GM19025 (cell line): Measurements from ENCODE around the gene MORC2.

Experiments used
- ATAC-seq: cut with Tn5 transposase; IDR thresholded peaks from one replicate; pipeline ENCODE4 v1.9.1; 2021; ENCODE audit warnings: mild to moderate bottlenecking, low read depth, moderate library complexity; ENCODE audit not compliant: unreplicated experiment

The MORC2 gene

GRCh38 chr22:30949934-30950660 is 18.5 kb downstream of the MORC2 start:
- ATAC-seq: no peak

- ATAC-seq: no peak
These were observed 19.6 kb downstream of the MORC2 start for GRCh38 chr22:30948930-30949342.

GRCh38 chr22:30947816-30948454 is 20.6 kb downstream of the MORC2 start:
- no peak for ATAC-seq

GRCh38 chr22:30947173-30947815 is 21.3 kb downstream of the MORC2 start:
- no peak for ATAC-seq

GRCh38 chr22:30946354-30946753 is 22.2 kb downstream of the MORC2 start:
- ATAC-seq: no peak

GRCh38 chr22:30945653-30946052 is 22.9 kb downstream of the MORC2 start:
- ATAC-seq: no peak

- no peak for ATAC-seq
These were observed 23.6 kb downstream of the MORC2 start for GRCh38 chr22:30944986-30945385.

- no peak for ATAC-seq
These were observed 25.2 kb downstream of the MORC2 start for GRCh38 chr22:30943368-30943767.

- no peak for ATAC-seq
These were observed 27.2 kb downstream of the MORC2 start for GRCh38 chr22:30941363-30941740.

GRCh38 chr22:30940685-30941362 is 27.8 kb downstream of the MORC2 start:
- no peak for ATAC-seq

GRCh38 chr22:30934053-30934452 is 34.5 kb downstream of the MORC2 start:
- no peak for ATAC-seq

- no peak for ATAC-seq
These were observed 35.1 kb downstream of the MORC2 start for GRCh38 chr22:30933457-30933856.

- no peak for ATAC-seq
These were observed 35.9 kb downstream of the MORC2 start for GRCh38 chr22:30932661-30933060.

GRCh38 chr22:30931541-30932300 is 36.9 kb downstream of the MORC2 start:
- ATAC-seq: no peak

GRCh38 chr22:30930228-30930627 is 38.3 kb downstream of the MORC2 start:
- ATAC-seq: no peak

GRCh38 chr22:30928401-30928800 is 40.2 kb downstream of the MORC2 start:
- no peak for ATAC-seq

GRCh38 chr22:30927806-30928205 is 40.8 kb downstream of the MORC2 start:
- no peak for ATAC-seq

- no peak for ATAC-seq
These were observed 41.9 kb downstream of the MORC2 start for GRCh38 chr22:30926706-30927105.

GRCh38 chr22:30925667-30926066 is 42.9 kb downstream of the MORC2 start:
- no peak for ATAC-seq

GRCh38 chr22:30923168-30923900 is 45.2 kb downstream of the MORC2 start:
- ATAC-seq: no peak
